Gastrocnemius medialis (tissue), 4 donors: Measurements from ENCODE around the gene CCNL1. TPM values are rescaled to one million over a fixed set of nuclear protein-coding genes. Genes with fewer than 3 reads are reported as not detected.
"Not testable (repeated sequence)": the region's sequence is repeated elsewhere in the genome, so short reads cannot be mapped to it uniquely, and the experiment has no call there.

ENCODE experiments used
- ATAC-seq, 2 donors: fragments of 150-250 bp; one replicate each; pipeline ENCODE4 v1.9.1; 2016
- DNase-seq, 2 donors: peaks; one replicate each; pipeline ENCODE4 v3.0.0-alpha.2; 2019
- H3K27ac ChIP-seq, 4 donors: fragments of 200-600 bp; sonication (generic); 1 replicate in 1 of 4; 2 replicates in 3 of 4; pipeline ENCODE4 v1.5.1; 2016 to 2018; ENCODE audit warnings: mild to moderate bottlenecking in 2 of 4, moderate library complexity in 1 of 4
- H3K27me3 ChIP-seq, 3 donors: fragments of 200-600 bp; sonication (generic) in 2 of 3; 1 replicate in 1 of 3; 2 replicates in 2 of 3; pipeline versions ENCODE4 v1.5.1 to v1.6.0; 2016 to 2019; ENCODE audit warnings: mild to moderate bottlenecking in 1 of 3, moderate library complexity in 1 of 3
- H3K36me3 ChIP-seq, 2 donors: fragments of 200-600 bp; sonication (generic) in 1 of 2; one replicate each; pipeline ENCODE4 v1.5.1; 2017 to 2018
- H3K4me1 ChIP-seq, 2 donors: fragments of 200-600 bp; sonication (generic) in 1 of 2; one replicate each; pipeline ENCODE4 v1.5.1; 2016 to 2017; ENCODE audit warnings: mild to moderate bottlenecking in 2 of 2
- H3K4me3 ChIP-seq, 4 donors: fragments of 200-600 bp; sonication (generic) in 3 of 4; 1 replicate in 1 of 4; 2 replicates in 3 of 4; pipeline ENCODE4 v1.5.1; 2016 to 2019; ENCODE audit warnings: mild to moderate bottlenecking in 2 of 4
- H3K9me3 ChIP-seq, 3 donors: fragments of 200-600 bp; sonication (generic) in 2 of 3; 1 replicate in 1 of 3; 2 replicates in 2 of 3; pipeline ENCODE4 v1.5.1; 2016 to 2019
- POLR2A ChIP-seq, 2 donors: fragments of 450-650 bp; IDR thresholded peaks; one replicate each; pipeline ENCODE4 v1.6.1; 2017; ENCODE audit warnings: antibody characterized with exemption in 2 of 2, mild to moderate bottlenecking in 2 of 2, moderate library complexity in 2 of 2
- in situ Hi-C, 4 donors: fragments of 200-750 bp; cut with MboI; loops; one replicate each; pipeline versions ENCODE4 v1.15.0 to v1.8.0; 2017; ENCODE audit warnings: low sequenced_read_pairs in 4 of 4
- intact Hi-C: fragments of 100-400 bp; cut with DNase I; formaldehyde crosslinking; loops from one replicate; pipeline ENCODE4 v1.15.1; 2023; ENCODE audit warnings: low total_unique reads
- total RNA-seq, 4 donors: library from RNA; depleted of rRNA; stranded (reverse); fragments of >200 nt; gene quantifications; one replicate each; pipeline versions ENCODE4 v1.1.0 to v1.2.3, GENCODE V29; 2016
- TF ChIP-seq, protein P1 (sequence below), 5 experiments: fragments of 450-650 bp in 3 of 5; fragments of 200-600 bp in 2 of 5; sonication (generic) in 2 of 5; IDR thresholded peaks in 4 of 5; conservative IDR thresholded peaks in 1 of 5; 1 replicate in 4 of 5; 2 replicates in 1 of 5; pipeline ENCODE4 v1.5.1; 2016 to 2019; ENCODE audit warnings: antibody characterized with exemption in 5 of 5, mild to moderate bottlenecking in 3 of 5, moderate library complexity in 3 of 5

The CCNL1 gene
- total RNA-seq, 4 donors from 2014 or later, result 34.3 to 110 (median 41.3) TPM

DNA sequence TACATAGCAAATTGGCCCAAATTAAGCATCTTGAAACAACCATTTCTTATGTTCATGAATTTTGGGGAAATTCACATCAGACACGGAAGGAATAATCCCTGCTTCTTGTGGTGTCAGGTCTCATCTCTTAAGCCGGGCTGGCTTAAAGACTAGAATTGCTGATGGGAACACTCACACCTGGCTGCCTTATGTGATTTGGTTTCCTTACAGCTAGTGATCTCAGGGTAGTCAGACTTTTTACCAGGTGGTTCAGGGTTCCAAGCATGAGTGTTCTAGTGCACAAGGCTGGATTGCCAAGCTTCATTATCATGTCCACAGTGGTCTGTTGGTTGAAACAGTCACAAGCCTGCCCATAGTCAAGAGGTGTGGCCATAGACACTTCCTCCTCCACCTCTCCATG, 20.3 kb upstream of the CCNL1 start:
- in situ Hi-C loops (no loop called here), intact Hi-C loops (no loop called here)
- no peaks in the 10 kb centered on the region for H3K36me3 ChIP-seq
- no peak for ATAC-seq
- H3K4me1 ChIP-seq, result peaks cover 8% of the 10 kb centered on the region in 2 donors
- no peaks in the 10 kb centered on the region for H3K27me3 ChIP-seq
- H3K27ac ChIP-seq, result no peak overlapping the region
- TF ChIP-seq POLR2A (IDR thresholded peaks at IDR 0.05), result no peak
- TF ChIP-seq, protein P1, sequence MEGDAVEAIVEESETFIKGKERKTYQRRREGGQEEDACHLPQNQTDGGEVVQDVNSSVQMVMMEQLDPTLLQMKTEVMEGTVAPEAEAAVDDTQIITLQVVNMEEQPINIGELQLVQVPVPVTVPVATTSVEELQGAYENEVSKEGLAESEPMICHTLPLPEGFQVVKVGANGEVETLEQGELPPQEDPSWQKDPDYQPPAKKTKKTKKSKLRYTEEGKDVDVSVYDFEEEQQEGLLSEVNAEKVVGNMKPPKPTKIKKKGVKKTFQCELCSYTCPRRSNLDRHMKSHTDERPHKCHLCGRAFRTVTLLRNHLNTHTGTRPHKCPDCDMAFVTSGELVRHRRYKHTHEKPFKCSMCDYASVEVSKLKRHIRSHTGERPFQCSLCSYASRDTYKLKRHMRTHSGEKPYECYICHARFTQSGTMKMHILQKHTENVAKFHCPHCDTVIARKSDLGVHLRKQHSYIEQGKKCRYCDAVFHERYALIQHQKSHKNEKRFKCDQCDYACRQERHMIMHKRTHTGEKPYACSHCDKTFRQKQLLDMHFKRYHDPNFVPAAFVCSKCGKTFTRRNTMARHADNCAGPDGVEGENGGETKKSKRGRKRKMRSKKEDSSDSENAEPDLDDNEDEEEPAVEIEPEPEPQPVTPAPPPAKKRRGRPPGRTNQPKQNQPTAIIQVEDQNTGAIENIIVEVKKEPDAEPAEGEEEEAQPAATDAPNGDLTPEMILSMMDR (IDR thresholded peaks at IDR 0.05 in 4 of 5, conservative IDR thresholded peaks at IDR 0.05 in 1 of 5), result no peak
- no peak for DNase-seq
- H3K9me3 ChIP-seq, result no peaks in the 10 kb centered on the region
- H3K4me3 ChIP-seq, result no peak overlapping the region

DNA sequence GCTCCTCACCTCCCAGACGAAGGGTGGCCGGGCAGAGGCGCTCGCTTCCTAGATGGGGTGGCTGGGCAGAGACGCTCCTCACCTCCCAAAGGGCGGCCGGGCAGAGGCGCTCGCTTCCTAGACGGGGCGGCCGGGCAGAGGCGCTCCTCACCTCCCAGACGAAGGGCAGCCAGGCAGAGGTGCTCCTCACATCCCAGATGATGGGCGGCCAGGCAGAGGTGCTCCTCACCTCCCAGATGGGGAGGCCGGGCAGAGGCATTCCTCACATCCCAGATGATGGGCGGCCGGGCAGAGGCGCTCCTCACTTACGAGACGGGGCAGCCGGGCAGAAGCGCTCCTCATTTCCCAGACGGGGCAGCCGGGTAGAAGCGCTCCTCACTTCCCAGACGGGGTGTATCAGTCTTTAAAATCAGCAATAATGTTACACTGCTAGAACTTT, 19.4 kb upstream of the CCNL1 start:
- no peak for DNase-seq
- Histone ChIP-seq H3K4me3 (no peak overlapping the region), H3K4me1 (peaks cover 8% of the 10 kb centered on the region in 2 donors), H3K27me3 (no peaks in the 10 kb centered on the region), H3K9me3 (no peaks in the 10 kb centered on the region), H3K36me3 (no peaks in the 10 kb centered on the region), H3K27ac (no peak overlapping the region)
- intact Hi-C loops, result loop anchor here (5.0 to 10.0 kb wide), 2 partner anchors 362 to 925 kb away; partner anchors contain the start of gene SHOX2
- no peak for ATAC-seq
- in situ Hi-C loops, result no loop called here
- TF ChIP-seq, protein P1 (IDR thresholded peaks at IDR 0.05 in 4 of 5, conservative IDR thresholded peaks at IDR 0.05 in 1 of 5), result no peak
- no peak for TF ChIP-seq POLR2A (IDR thresholded peaks at IDR 0.05)

DNA sequence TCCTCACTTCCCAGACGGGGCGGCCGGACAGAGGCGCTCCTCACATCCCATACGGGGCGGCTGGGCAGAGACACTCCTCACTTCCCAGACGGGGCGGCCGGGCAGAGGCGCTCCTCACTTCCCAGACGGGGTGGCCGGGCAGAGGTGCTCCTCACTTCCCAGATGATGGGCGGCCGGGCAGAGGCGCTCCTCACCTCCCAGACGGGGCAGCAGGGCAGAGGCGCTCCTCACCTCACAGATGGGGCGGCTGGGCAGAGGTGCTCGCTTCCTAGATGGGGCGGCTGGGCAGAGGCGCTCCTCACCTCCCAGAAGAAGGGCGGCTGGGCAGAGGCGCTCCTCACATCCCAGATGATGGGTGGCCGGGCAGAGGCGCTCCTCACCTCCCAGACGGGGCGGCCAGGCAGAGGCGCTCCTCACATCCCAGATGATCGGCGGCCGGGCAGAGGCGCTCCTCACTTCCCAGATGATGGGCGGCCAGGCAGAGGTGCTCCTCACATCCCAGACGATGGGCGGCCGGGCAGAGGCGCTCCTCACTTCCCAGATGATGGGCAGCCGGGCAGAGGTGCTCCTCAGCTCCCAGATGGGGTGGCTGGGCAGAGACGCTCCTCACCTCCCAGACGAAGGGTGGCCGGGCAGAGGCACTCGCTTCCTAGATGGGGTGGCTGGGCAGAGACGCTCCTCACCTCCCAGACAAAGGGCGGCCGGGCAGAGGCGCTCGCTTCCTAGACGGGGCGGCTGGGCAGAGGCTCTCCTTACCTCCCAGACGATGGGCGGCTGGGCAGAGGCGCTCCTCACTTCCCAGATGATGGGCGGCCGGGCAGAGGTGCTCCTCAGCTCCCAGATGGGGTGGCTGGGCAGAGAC, 18.8 kb upstream of the CCNL1 start:
- H3K36me3 ChIP-seq, DNase-seq, H3K9me3 ChIP-seq, ATAC-seq, H3K27ac ChIP-seq, H3K27me3 ChIP-seq, in situ Hi-C loops, H3K4me3 ChIP-seq: not testable (repeated sequence)
- peaks cover 12 to 13% of the 10 kb centered on the region in 2 donors for H3K4me1 ChIP-seq
- intact Hi-C loops, result loop anchor here (5.0 to 10.0 kb wide), 2 partner anchors 361 to 926 kb away; partner anchors contain the start of gene SHOX2

DNA sequence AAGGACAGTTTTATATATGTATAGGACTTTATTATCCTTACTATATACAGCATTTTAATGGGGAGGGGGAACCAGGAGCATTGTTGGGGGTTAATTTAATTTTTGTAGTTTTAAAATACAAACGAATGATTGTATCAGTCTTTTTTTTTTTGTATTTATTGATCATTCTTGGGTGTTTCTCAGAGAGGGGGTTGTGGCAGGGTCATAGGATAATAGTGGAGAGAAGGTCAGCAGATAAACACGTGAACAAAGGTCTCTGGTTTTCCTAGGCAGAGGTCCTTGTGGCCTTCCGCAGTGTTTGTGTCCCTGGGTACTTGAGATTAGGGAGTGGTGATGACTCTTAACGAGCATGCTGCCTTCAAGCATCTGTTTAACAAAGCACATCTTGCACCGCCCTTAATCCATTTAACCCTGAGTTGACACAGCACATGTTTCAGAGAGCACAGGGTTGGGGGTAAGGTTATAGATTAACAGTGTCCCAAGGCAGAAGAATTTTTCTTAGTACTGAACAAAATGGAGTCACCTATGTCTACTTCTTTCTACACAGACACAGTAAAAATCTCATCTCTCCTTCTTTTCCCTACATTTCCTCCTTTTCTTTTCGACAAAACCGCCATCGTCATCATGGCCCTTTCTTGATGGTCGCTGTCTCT, 18.0 kb upstream of the CCNL1 start:
- peaks cover 13 to 14% of the 10 kb centered on the region in 2 donors for H3K4me1 ChIP-seq
- H3K27me3 ChIP-seq, ATAC-seq, H3K9me3 ChIP-seq, H3K27ac ChIP-seq, DNase-seq, H3K36me3 ChIP-seq, H3K4me3 ChIP-seq, in situ Hi-C loops: not testable (repeated sequence)
- intact Hi-C loops, result loop anchor here (5.0 to 10.0 kb wide), 2 partner anchors 361 to 927 kb away; partner anchors contain the start of gene SHOX2

DNA sequence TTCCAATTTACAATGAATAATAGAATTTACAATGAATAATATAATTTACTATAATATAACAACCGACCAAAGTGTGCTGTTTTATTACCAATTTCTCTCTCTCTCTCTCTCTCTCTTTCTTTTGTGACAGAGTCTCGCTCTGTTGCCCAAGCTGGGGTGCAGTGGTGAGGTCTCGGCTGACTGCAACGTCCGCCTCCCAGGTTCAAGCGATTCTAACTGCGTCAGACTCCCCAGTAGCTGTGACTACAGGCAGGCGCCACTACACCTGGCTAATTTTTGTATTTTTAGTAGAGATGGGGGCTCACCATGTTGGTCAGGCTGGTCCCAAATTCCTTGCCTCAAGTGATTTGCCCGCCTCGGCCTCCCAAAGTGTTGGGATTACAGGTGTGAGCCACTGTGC, 17.0 kb upstream of the CCNL1 start:
- DNase-seq (no peak), ATAC-seq (no peak)
- in situ Hi-C loops (no loop called here), intact Hi-C loops (loop anchor here (5.0 to 10.0 kb wide), 2 partner anchors 360 to 928 kb away; partner anchors contain the start of gene SHOX2)
- H3K36me3 ChIP-seq, result no peaks in the 10 kb centered on the region
- peaks cover 13 to 14% of the 10 kb centered on the region in 2 donors for H3K4me1 ChIP-seq
- no peak for TF ChIP-seq POLR2A (IDR thresholded peaks at IDR 0.05)
- TF ChIP-seq, protein P1 (IDR thresholded peaks at IDR 0.05 in 4 of 5, conservative IDR thresholded peaks at IDR 0.05 in 1 of 5), result no peak
- no peak overlapping the region for H3K4me3 ChIP-seq
- H3K9me3 ChIP-seq, result no peaks in the 10 kb centered on the region
- peak overlapping the region in 1 of 4 donors; percentile 92 for H3K27ac ChIP-seq
- no peaks in the 10 kb centered on the region for H3K27me3 ChIP-seq
